SU-DHL-6 (cell line): ENCODE measurements around the gene CELSR2.

Experiments used
- H2AFZ ChIP-seq: fragments of 200-600 bp; sonication (generic); 2 replicates; pipeline ENCODE4 v1.6.1; 2014; ENCODE audit warnings: low read depth, mild to moderate bottlenecking, moderate library complexity, mixed read lengths, antibody characterized with exemption, low read length; ENCODE audit not compliant: severe bottlenecking
- H3F3A ChIP-seq: fragments of 200-600 bp; shearing (Covaris generic); 2 replicates; pipeline ENCODE4 v1.6.0; 2016; ENCODE audit warnings: antibody characterized with exemption, mild to moderate bottlenecking; ENCODE audit not compliant: insufficient read depth
- H3K27ac ChIP-seq: fragments of 200-600 bp; sonication (generic); 2 replicates; pipeline ENCODE4 v1.5.1; 2016; ENCODE audit warnings: low read depth, mild to moderate bottlenecking, low read length, moderate library complexity, mixed read lengths
- H3K27me3 ChIP-seq: fragments of 200-600 bp; sonication (generic), shearing (Covaris generic); 2 replicates; pipeline ENCODE4 v1.6.0; 2014; ENCODE audit warnings: mild to moderate bottlenecking, low read length
- H3K36me3 ChIP-seq: fragments of 200-600 bp; sonication (generic); 2 replicates; pipeline ENCODE4 v1.6.1; 2014; ENCODE audit warnings: mild to moderate bottlenecking, low read length, mixed read lengths
- H3K4me2 ChIP-seq: fragments of 300-600, 200-600 bp; shearing (Covaris generic), sonication (generic); 2 replicates; pipeline ENCODE4 v1.6.0; 2014; ENCODE audit warnings: low read length, low read depth, mild to moderate bottlenecking; ENCODE audit not compliant: poor library complexity, severe bottlenecking
- H3K4me3 ChIP-seq: fragments of 200-600 bp; sonication (generic); 2 replicates; pipeline ENCODE4 v1.5.1; 2014; ENCODE audit warnings: antibody characterized with exemption, low read length, mild to moderate bottlenecking, mixed read lengths; ENCODE audit not compliant: insufficient read depth, poor library complexity, severe bottlenecking
- H3K79me2 ChIP-seq: fragments of 200-600 bp; sonication (generic); 2 replicates; pipeline ENCODE4 v1.6.1; 2014; ENCODE audit warnings: mild to moderate bottlenecking, low read length, moderate library complexity; ENCODE audit not compliant: insufficient read depth
- H3K9ac ChIP-seq: fragments of 200-600 bp; sonication (generic); 2 replicates; pipeline ENCODE4 v1.7.0; 2014; ENCODE audit warnings: mild to moderate bottlenecking, low read length
- H3K9me2 ChIP-seq: fragments of 200-600 bp; sonication (generic); replicated peaks from 2 replicates; pipeline ENCODE4 v1.6.1; 2014; ENCODE audit warnings: low read length; ENCODE audit not compliant: insufficient read depth
- H3K9me3 ChIP-seq: fragments of 200-600 bp; sonication (generic); 2 replicates; pipeline ENCODE4 v1.6.1; 2014; ENCODE audit warnings: low read length, mixed read lengths; ENCODE audit not compliant: insufficient read depth
- H4K20me1 ChIP-seq: fragments of 200-600 bp; sonication (generic); 2 replicates; pipeline ENCODE4 v1.6.1; 2014; ENCODE audit warnings: low read depth, mild to moderate bottlenecking, antibody characterized with exemption, low read length, moderate library complexity, mixed read lengths
- CTCF ChIP-seq: fragments of 200-600 bp; sonication (generic); IDR thresholded peaks from one replicate; pipeline ENCODE4 v1.5.1; 2017; ENCODE audit warnings: antibody characterized with exemption, mild to moderate bottlenecking, low read length, moderate library complexity; ENCODE audit not compliant: insufficient read depth, poor library complexity, severe bottlenecking
- EZH2phosphoT487 ChIP-seq: fragments of 200-600 bp; sonication (generic), shearing (Covaris generic); conservative IDR thresholded peaks from 2 replicates; pipeline ENCODE4 v1.6.1; 2018; ENCODE audit warnings: mild to moderate bottlenecking, antibody characterized with exemption, low read length, moderate library complexity, mixed read lengths

The CELSR2 gene

DNA sequence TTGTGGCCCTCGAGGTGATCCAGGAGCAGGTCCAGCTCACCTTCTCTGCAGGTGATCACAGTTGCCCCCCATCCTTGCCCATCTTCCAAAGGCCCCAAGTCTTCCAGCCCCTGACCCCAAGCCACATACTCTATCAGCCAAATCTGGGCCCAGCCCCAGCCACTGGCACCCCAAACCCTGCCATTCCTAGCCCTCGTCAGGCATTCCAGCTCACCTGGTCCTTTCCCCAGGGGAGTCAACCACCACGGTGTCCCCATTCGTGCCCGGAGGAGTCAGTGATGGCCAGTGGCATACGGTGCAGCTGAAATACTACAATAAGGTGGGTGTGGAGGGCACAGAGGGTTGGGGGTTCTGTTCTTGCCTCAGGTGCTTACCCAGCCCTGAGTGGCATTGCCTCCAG, 12.2 kb downstream of the CELSR2 start:
- TF ChIP-seq CTCF, result no peak
- TF ChIP-seq EZH2phosphoT487, result no peak
- no peak overlapping the region for H3K27ac ChIP-seq
- no peaks in the 10 kb centered on the region for H3K27me3 ChIP-seq
- no peak overlapping the region for H3K4me3 ChIP-seq
- H4K20me1 ChIP-seq, result no peaks in the 10 kb centered on the region
- no peak overlapping the region for H3K9ac ChIP-seq
- H3F3A ChIP-seq, result no peaks in the 10 kb centered on the region
- no peak overlapping the region for H2AFZ ChIP-seq
- H3K36me3 ChIP-seq, result no peaks in the 10 kb centered on the region
- H3K9me3 ChIP-seq, result no peaks in the 10 kb centered on the region
- no peaks in the 10 kb centered on the region for H3K9me2 ChIP-seq
- no peaks in the 10 kb centered on the region for H3K79me2 ChIP-seq
- H3K4me2 ChIP-seq, result no peak overlapping the region

DNA sequence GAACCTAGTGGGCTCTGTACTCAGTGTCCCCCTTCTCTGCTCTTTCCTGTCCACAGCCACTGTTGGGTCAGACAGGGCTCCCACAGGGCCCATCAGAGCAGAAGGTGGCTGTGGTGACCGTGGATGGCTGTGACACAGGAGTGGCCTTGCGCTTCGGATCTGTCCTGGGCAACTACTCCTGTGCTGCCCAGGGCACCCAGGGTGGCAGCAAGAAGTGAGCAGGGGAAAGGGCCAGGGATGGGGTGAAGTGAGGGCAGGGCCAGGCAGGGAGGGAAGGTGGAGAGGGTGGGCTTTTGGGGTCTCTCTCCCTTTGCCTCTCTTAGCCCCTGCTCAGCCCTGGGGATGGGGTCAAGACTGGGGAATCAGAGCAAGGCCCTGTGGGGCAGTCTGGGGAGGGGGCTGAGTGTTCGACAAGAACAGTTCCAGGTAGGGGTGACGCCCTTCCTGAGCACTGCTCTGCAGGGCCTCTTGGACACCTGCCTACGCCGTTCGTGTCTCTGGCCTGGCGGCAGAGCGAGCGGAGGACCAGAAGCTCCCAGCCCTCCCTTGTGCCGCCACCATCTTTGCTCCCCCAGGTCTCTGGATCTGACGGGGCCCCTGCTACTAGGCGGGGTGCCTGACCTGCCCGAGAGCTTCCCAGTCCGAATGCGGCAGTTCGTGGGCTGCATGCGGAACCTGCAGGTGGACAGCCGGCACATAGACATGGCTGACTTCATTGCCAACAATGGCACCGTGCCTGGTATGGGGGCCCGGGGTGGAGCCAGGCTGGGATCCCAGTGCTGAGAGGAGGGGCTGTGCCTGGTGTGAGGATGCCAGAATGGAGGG, 13.1 kb downstream of the CELSR2 start:
- H3K4me3 ChIP-seq, result no peak overlapping the region
- H3F3A ChIP-seq, result no peaks in the 10 kb centered on the region
- H3K79me2 ChIP-seq, result no peaks in the 10 kb centered on the region
- no peaks in the 10 kb centered on the region for H3K9me2 ChIP-seq
- H3K27me3 ChIP-seq, result no peaks in the 10 kb centered on the region
- TF ChIP-seq CTCF, result no peak
- TF ChIP-seq EZH2phosphoT487, result no peak
- no peaks in the 10 kb centered on the region for H3K9me3 ChIP-seq
- H3K9ac ChIP-seq, result no peak overlapping the region
- no peak overlapping the region for H3K27ac ChIP-seq
- no peaks in the 10 kb centered on the region for H4K20me1 ChIP-seq
- H3K4me2 ChIP-seq, result no peak overlapping the region
- H3K36me3 ChIP-seq, result no peaks in the 10 kb centered on the region
- no peak overlapping the region for H2AFZ ChIP-seq

GRCh38 chr1:109263234-109263596, 13.9 kb downstream of the CELSR2 start:
- Histone ChIP-seq H3K4me3 (no peak overlapping the region), H3K27ac (no peak overlapping the region), H3K27me3 (no peaks in the 10 kb centered on the region), H3K4me2 (peak overlapping the region; percentile 18), H3F3A (no peaks in the 10 kb centered on the region), H3K9me2 (no peaks in the 10 kb centered on the region), H3K79me2 (no peaks in the 10 kb centered on the region), H4K20me1 (no peaks in the 10 kb centered on the region), H3K9ac (no peak overlapping the region), H2AFZ (no peak overlapping the region), H3K36me3 (no peaks in the 10 kb centered on the region), H3K9me3 (no peaks in the 10 kb centered on the region)
- no peak for TF ChIP-seq EZH2phosphoT487

DNA sequence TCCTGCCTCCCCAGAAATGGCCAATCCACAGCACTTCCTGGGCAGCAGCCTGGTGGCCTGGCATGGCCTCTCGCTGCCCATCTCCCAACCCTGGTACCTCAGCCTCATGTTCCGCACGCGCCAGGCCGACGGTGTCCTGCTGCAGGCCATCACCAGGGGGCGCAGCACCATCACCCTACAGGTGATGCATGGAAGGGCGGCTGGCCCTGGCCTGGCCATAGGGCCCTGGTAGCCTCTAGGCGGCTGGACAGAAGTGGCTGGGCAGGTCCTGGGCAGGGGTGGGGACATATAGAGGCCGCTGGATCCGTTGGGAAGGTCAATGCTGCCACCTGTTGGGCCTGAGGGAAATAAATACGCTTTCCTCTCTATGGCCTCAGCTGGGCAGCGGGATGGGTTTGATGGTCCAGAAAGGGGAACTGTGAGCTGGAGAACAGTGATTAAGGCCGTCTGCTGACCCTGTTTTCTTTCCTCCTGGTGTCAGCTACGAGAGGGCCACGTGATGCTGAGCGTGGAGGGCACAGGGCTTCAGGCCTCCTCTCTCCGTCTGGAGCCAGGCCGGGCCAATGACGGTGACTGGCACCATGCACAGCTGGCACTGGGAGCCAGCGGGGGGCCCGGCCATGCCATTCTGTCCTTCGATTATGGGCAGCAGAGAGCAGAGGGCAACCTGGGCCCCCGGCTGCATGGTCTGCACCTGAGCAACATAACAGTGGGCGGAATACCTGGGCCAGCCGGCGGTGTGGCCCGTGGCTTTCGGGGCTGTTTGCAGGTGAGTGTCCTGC, 14.4 kb downstream of the CELSR2 start:
- H3K9ac ChIP-seq, result no peak overlapping the region
- H3K27me3 ChIP-seq, result no peaks in the 10 kb centered on the region
- no peaks in the 10 kb centered on the region for H3K9me3 ChIP-seq
- no peaks in the 10 kb centered on the region for H3K36me3 ChIP-seq
- no peak overlapping the region for H2AFZ ChIP-seq
- no peaks in the 10 kb centered on the region for H3K9me2 ChIP-seq
- H4K20me1 ChIP-seq, result no peaks in the 10 kb centered on the region
- peak overlapping the region; percentile 18 for H3K4me2 ChIP-seq
- TF ChIP-seq EZH2phosphoT487 (no peak), CTCF (peak; percentile 98)
- no peak overlapping the region for H3K27ac ChIP-seq
- H3K4me3 ChIP-seq, result no peak overlapping the region
- H3F3A ChIP-seq, result no peaks in the 10 kb centered on the region
- no peaks in the 10 kb centered on the region for H3K79me2 ChIP-seq
